Lower lobe of right lung (tissue), 2 donors: ENCODE data around the gene CABS1. TPM values are rescaled to one million over a fixed set of nuclear protein-coding genes. Genes with fewer than 3 reads are reported as not detected.

Experiments used
- ATAC-seq, 2 donors: fragments of 200-7000 bp; cut with Tn5 transposase; one replicate each; pipeline ENCODE4 v1.9.1; 2020 to 2022; ENCODE audit warnings: mild to moderate bottlenecking in 2 of 2, moderate library complexity in 2 of 2
- DNase-seq: peaks from one replicate; pipeline ENCODE4 v3.0.0-alpha.2; 2020
- H3K27ac ChIP-seq: fragments of 200-600 bp; one replicate; pipeline ENCODE4 v1.8.0; 2022
- H3K27me3 ChIP-seq: fragments of 200-600 bp; one replicate; pipeline ENCODE4 v1.8.0; 2022; ENCODE audit warnings: low read depth
- H3K36me3 ChIP-seq: fragments of 200-600 bp; one replicate; pipeline ENCODE4 v1.8.0; 2022; ENCODE audit warnings: mild to moderate bottlenecking
- H3K4me1 ChIP-seq: fragments of 200-600 bp; one replicate; pipeline ENCODE4 v1.8.0; 2022
- H3K4me3 ChIP-seq: fragments of 200-600 bp; one replicate; pipeline ENCODE4 v1.8.0; 2022; ENCODE audit warnings: mild to moderate bottlenecking
- H3K9me3 ChIP-seq: fragments of 200-600 bp; one replicate; pipeline ENCODE4 v1.8.0; 2022
- CTCF ChIP-seq: fragments of 200-600 bp; IDR thresholded peaks from one replicate; pipeline ENCODE4 v1.8.0; 2022; ENCODE audit warnings: antibody characterized with exemption, mild to moderate bottlenecking
- intact Hi-C: fragments of 100-400 bp; cut with DNase I; formaldehyde crosslinking; loops from one replicate; pipeline ENCODE4 v1.11.0; 2022
- long read RNA-seq: library from polyadenylated mRNA; unstranded; transcript quantifications from one replicate; pipeline ENCODE4 v2.0.0, GENCODE V29; 2021
- total RNA-seq: library from RNA; stranded (reverse); fragmentation: NEBNext Ultra II Directional; extraction: Animal tissue kit (Norgen Biotek cat#: 25700); gene quantifications from one replicate; pipeline ENCODE4 v1.2.1, GENCODE V29; 2021
- donor health status: DM: no; HTN: yes; CAD: no; lungs with severe emphysema.

The CABS1 gene
- not detected for total RNA-seq
- long read RNA-seq, result 0 reads

- Histone ChIP-seq H3K36me3 (no peaks in the 10 kb centered on the region), H3K27me3 (no peaks in the 10 kb centered on the region), H3K4me1 (no peaks in the 10 kb centered on the region), H3K27ac (no peak within 1 kb of the TSS), H3K9me3 (no peaks in the 10 kb centered on the region), H3K4me3 (no peak within 1 kb of the TSS)
- intact Hi-C loops, result no loop called here
- DNase-seq, result no peak
- no peak for ATAC-seq
- TF ChIP-seq CTCF, result no peak
Observed at GRCh38 chr4:70334681-70335080, at the start of gene CABS1. Gene CABS1 (plus strand): TSS chr4:70334981. CDS start chr4:70335040, 59 bp downstream.

GRCh38 chr4:70288651-70289050, 46.1 kb upstream of the CABS1 start:
- no peaks in the 10 kb centered on the region for H3K36me3 ChIP-seq
- intact Hi-C loops, result no loop called here
- TF ChIP-seq CTCF, result no peak
- ATAC-seq, result no peak
- H3K9me3 ChIP-seq, result no peaks in the 10 kb centered on the region
- DNase-seq, result no peak
- no peak overlapping the region for H3K27ac ChIP-seq
- no peak overlapping the region for H3K4me3 ChIP-seq
- H3K27me3 ChIP-seq, result no peaks in the 10 kb centered on the region
- no peaks in the 10 kb centered on the region for H3K4me1 ChIP-seq

- ATAC-seq (no peak), DNase-seq (no peak)
- no peak overlapping the region for H3K27ac ChIP-seq
- no peak overlapping the region for H3K4me3 ChIP-seq
- H3K27me3 ChIP-seq, result no peaks in the 10 kb centered on the region
- H3K9me3 ChIP-seq, result no peaks in the 10 kb centered on the region
- intact Hi-C loops, result no loop called here
- no peak for TF ChIP-seq CTCF
- H3K4me1 ChIP-seq, result no peaks in the 10 kb centered on the region
- H3K36me3 ChIP-seq, result no peaks in the 10 kb centered on the region
Observed at GRCh38 chr4:70291341-70291740, 43.4 kb upstream of the CABS1 start.

GRCh38 chr4:70297576-70297975, 37.2 kb upstream of the CABS1 start:
- H3K4me3 ChIP-seq, result no peak overlapping the region
- no peak for TF ChIP-seq CTCF
- intact Hi-C loops, result no loop called here
- H3K27me3 ChIP-seq, result no peaks in the 10 kb centered on the region
- DNase-seq (no peak), ATAC-seq (no peak)
- H3K4me1 ChIP-seq, result no peaks in the 10 kb centered on the region
- no peaks in the 10 kb centered on the region for H3K36me3 ChIP-seq
- no peak overlapping the region for H3K27ac ChIP-seq
- no peaks in the 10 kb centered on the region for H3K9me3 ChIP-seq

GRCh38 chr4:70298051-70298450, 36.7 kb upstream of the CABS1 start:
- intact Hi-C loops, result no loop called here
- ATAC-seq, result no peak
- H3K27ac ChIP-seq, result no peak overlapping the region
- TF ChIP-seq CTCF, result no peak
- H3K36me3 ChIP-seq, result no peaks in the 10 kb centered on the region
- DNase-seq, result no peak
- H3K27me3 ChIP-seq, result no peaks in the 10 kb centered on the region
- H3K9me3 ChIP-seq, result no peaks in the 10 kb centered on the region
- H3K4me1 ChIP-seq, result no peaks in the 10 kb centered on the region
- H3K4me3 ChIP-seq, result no peak overlapping the region

- intact Hi-C loops, result no loop called here
- Histone ChIP-seq H3K9me3 (no peaks in the 10 kb centered on the region), H3K27me3 (no peaks in the 10 kb centered on the region), H3K4me3 (no peak overlapping the region), H3K36me3 (no peaks in the 10 kb centered on the region), H3K27ac (no peak overlapping the region), H3K4me1 (no peaks in the 10 kb centered on the region)
- TF ChIP-seq CTCF, result no peak
- DNase-seq (no peak), ATAC-seq (no peak)
Observed at GRCh38 chr4:70299643-70300042, 35.1 kb upstream of the CABS1 start.
